ENCODE measurements around the gene ZNF154.
A peak's percentile ranks its signal among the peaks of the same experiment; 100 is the strongest.

Gene ZNF154

DNA sequence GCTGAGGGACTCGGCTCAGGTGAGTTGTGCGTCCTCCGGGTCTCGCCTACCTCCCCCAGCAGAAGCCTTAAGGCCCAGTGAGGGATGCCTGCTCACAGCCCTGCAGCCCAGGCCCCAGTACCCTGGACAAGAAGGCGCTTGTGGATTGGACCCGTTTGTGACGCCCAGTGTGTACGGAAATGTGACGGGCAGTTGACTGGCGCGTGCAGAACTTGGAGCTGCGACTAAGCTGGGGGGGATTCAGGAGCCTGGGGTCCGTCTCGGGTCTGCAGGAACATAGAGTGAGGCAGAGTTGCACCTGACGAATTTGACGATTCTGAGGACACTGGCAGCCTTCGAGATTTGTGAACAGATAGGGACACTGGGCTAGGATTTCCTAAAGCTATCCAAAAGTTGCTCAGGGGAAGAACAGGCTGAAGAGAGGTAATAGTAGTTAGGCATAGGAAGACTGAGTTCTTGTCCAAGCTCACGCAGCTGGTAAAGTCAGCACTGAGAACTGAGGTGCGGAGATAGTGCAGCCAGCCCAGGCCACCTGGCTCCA is 26.7 kb downstream of the ZNF154 start:
- Histone ChIP-seq H3K36me3 (replicated peaks; ENCODE audit: low read depth, low read length) (peaks cover 52% of the 10 kb centered on the region), H3K4me1 (ENCODE audit: low read length) (peaks cover 14% of the 10 kb centered on the region), H2AFZ (ENCODE audit: low read depth, low read length) (peak overlapping the region; percentile 76)

GRCh38 chr19:57675881-57676280 is 33.1 kb downstream of the ZNF154 start:
- Histone ChIP-seq H3K4me1 (ENCODE audit: low read length) (no peaks in the 10 kb centered on the region), H3K79me2 (ENCODE audit: low read length) (no peaks in the 10 kb centered on the region), H3K27ac (ENCODE audit: low read length) (no peak overlapping the region), H3K36me3 (replicated peaks; ENCODE audit: low read depth, low read length) (no peaks in the 10 kb centered on the region), H3K27me3 (ENCODE audit: low read depth, low read length) (no peaks in the 10 kb centered on the region), H3K9ac (ENCODE audit: low read length) (no peak overlapping the region), H3K4me3 (ENCODE audit: low read length) (no peak overlapping the region), H2AFZ (ENCODE audit: low read depth, low read length) (no peak overlapping the region), H3K4me2 (ENCODE audit: low read length) (no peak overlapping the region), H3K9me3 (ENCODE audit: insufficient read depth, low read length) (peaks cover 6% of the 10 kb centered on the region; the same call in 1 of the 2 replicates), H4K20me1 (ENCODE audit: insufficient read depth, low read length) (no peaks in the 10 kb centered on the region)
- TF ChIP-seq EZH2phosphoT487 (IDR thresholded peaks at IDR 0.05; ENCODE audit: low read depth) (no peak), CTCF (IDR thresholded peaks at IDR 0.05; ENCODE audit: low read depth, low read length) (no peak)

More for the DNA sequence above, 26.7 kb downstream of the ZNF154 start:
- peaks cover 44% of the 10 kb centered on the region for H3K9me3 ChIP-seq (ENCODE audit: insufficient read depth, low read length)
- H3K27ac ChIP-seq (ENCODE audit: low read length): peak overlapping the region; percentile 37
- H3K79me2 ChIP-seq (ENCODE audit: low read length): peaks cover 58% of the 10 kb centered on the region
- peak overlapping the region; percentile 96 for H3K4me3 ChIP-seq (ENCODE audit: low read length)
- peak overlapping the region; percentile 88 for H3K4me2 ChIP-seq (ENCODE audit: low read length)
- H3K27me3 ChIP-seq (ENCODE audit: low read depth, low read length): no peaks in the 10 kb centered on the region
- H3K9ac ChIP-seq (ENCODE audit: low read length): peak overlapping the region; percentile 93
- TF ChIP-seq CTCF (IDR thresholded peaks at IDR 0.05; ENCODE audit: low read depth, low read length): no peak
- TF ChIP-seq EZH2phosphoT487 (IDR thresholded peaks at IDR 0.05; ENCODE audit: low read depth): no peak
- no peaks in the 10 kb centered on the region for H4K20me1 ChIP-seq (ENCODE audit: insufficient read depth, low read length)

- TF ChIP-seq CTCF (IDR thresholded peaks at IDR 0.05; ENCODE audit: low read depth, low read length): no peak
- TF ChIP-seq EZH2phosphoT487 (IDR thresholded peaks at IDR 0.05; ENCODE audit: low read depth): no peak
- H3K27me3 ChIP-seq (ENCODE audit: low read depth, low read length): no peaks in the 10 kb centered on the region
Measured at GRCh38 chr19:57672466-57672865, 36.5 kb downstream of the ZNF154 start.

GRCh38 chr19:57671124-57671895 is 37.7 kb downstream of the ZNF154 start:
- Histone ChIP-seq H3K4me3 (ENCODE audit: low read length) (no peak overlapping the region), H3K4me2 (ENCODE audit: low read length) (no peak overlapping the region), H3K79me2 (ENCODE audit: low read length) (no peaks in the 10 kb centered on the region), H3K4me1 (ENCODE audit: low read length) (no peaks in the 10 kb centered on the region), H3K27me3 (ENCODE audit: low read depth, low read length) (no peaks in the 10 kb centered on the region), H3K36me3 (replicated peaks; ENCODE audit: low read depth, low read length) (no peaks in the 10 kb centered on the region), H3K9me3 (ENCODE audit: insufficient read depth, low read length) (0 out of 2 replicates have a peak, but pooled peaks cover 6% of the 10 kb centered on the region), H2AFZ (ENCODE audit: low read depth, low read length) (no peak overlapping the region), H3K27ac (ENCODE audit: low read length) (no peak overlapping the region), H3K9ac (ENCODE audit: low read length) (no peak overlapping the region), H4K20me1 (ENCODE audit: insufficient read depth, low read length) (no peaks in the 10 kb centered on the region)
- TF ChIP-seq EZH2phosphoT487 (IDR thresholded peaks at IDR 0.05; ENCODE audit: low read depth) (no peak), CTCF (IDR thresholded peaks at IDR 0.05; ENCODE audit: low read depth, low read length) (no peak)

More at GRCh38 chr19:57672466-57672865, 36.5 kb downstream of the ZNF154 start:
- no peak overlapping the region for H3K4me2 ChIP-seq (ENCODE audit: low read length)
- H3K4me3 ChIP-seq (ENCODE audit: low read length): no peak overlapping the region
- H3K27ac ChIP-seq (ENCODE audit: low read length): no peak overlapping the region
- H3K9ac ChIP-seq (ENCODE audit: low read length): no peak overlapping the region
- H3K36me3 ChIP-seq (replicated peaks; ENCODE audit: low read depth, low read length): no peaks in the 10 kb centered on the region
- no peaks in the 10 kb centered on the region for H4K20me1 ChIP-seq (ENCODE audit: insufficient read depth, low read length)
- H3K4me1 ChIP-seq (ENCODE audit: low read length): no peaks in the 10 kb centered on the region
- H3K79me2 ChIP-seq (ENCODE audit: low read length): no peaks in the 10 kb centered on the region
- no peak overlapping the region for H2AFZ ChIP-seq (ENCODE audit: low read depth, low read length)
- 0 out of 2 replicates have a peak, but pooled peaks cover 6% of the 10 kb centered on the region for H3K9me3 ChIP-seq (ENCODE audit: insufficient read depth, low read length)
